DMS153 (cell line): ENCODE data around the gene TAF15.

Source experiments
- DNase-seq: peaks from one replicate; lab custom pipeline; 2025; lab: John Stamatoyannopoulos, UW

Gene TAF15

DNA sequence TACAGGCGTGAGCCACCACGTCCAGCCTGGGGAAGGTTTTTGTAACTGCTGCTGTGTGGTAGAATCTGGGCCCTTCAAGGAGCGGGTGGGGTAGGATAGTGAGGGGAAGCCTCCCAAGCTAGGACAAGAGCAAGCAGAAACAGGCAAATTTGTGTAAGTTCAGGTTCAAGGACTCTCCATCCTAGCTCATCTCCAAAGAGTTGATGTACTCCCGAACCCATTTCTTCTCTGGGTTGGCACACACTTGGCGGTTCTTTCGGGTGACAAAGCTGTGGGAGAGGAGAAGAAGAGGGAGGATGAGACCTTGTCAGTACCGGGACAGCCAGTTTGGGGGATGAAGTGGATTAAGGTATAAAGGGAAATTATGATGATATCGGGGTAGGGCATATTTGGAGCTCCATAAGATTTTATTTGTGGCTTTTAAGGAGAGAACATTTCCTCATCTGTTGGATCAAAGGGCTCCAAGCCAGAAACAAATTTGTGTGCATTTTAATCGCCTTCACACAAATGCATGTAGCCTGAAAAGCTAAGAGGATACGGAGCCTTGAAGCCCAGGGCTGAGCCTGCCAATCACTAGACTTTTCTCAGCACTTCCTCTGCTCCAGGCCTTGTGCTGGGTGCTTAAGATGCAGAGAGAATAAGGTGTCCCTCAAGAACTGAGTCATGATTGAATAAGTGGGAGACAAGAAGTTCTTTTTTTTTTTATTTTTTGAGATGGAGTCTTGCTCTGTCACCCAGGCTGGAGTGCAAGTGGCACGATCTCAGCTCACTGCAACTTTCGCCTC is 63.1 kb downstream of the TAF15 start:
- DNase-seq: no peak

GRCh38 chr17:35875072-35875799 is 66.0 kb downstream of the TAF15 start:
- DNase-seq: no peak

GRCh38 chr17:35875800-35876139 is 66.5 kb downstream of the TAF15 start:
- no peak for DNase-seq

- DNase-seq: no peak
Observed at GRCh38 chr17:35876534-35876933, 67.2 kb downstream of the TAF15 start.

GRCh38 chr17:35877345-35878029 is 68.2 kb downstream of the TAF15 start:
- no peak for DNase-seq

- DNase-seq: no peak
Observed at GRCh38 chr17:35878361-35878760, 69.1 kb downstream of the TAF15 start.

GRCh38 chr17:35879773-35880654 is 70.7 kb downstream of the TAF15 start, which contains the start of gene CCL5:
TSS of gene CCL5 (minus strand) at chr17:35880360.
- no peak for DNase-seq

GRCh38 chr17:35889241-35889640 is 80.0 kb downstream of the TAF15 start:
- no peak for DNase-seq

DNA sequence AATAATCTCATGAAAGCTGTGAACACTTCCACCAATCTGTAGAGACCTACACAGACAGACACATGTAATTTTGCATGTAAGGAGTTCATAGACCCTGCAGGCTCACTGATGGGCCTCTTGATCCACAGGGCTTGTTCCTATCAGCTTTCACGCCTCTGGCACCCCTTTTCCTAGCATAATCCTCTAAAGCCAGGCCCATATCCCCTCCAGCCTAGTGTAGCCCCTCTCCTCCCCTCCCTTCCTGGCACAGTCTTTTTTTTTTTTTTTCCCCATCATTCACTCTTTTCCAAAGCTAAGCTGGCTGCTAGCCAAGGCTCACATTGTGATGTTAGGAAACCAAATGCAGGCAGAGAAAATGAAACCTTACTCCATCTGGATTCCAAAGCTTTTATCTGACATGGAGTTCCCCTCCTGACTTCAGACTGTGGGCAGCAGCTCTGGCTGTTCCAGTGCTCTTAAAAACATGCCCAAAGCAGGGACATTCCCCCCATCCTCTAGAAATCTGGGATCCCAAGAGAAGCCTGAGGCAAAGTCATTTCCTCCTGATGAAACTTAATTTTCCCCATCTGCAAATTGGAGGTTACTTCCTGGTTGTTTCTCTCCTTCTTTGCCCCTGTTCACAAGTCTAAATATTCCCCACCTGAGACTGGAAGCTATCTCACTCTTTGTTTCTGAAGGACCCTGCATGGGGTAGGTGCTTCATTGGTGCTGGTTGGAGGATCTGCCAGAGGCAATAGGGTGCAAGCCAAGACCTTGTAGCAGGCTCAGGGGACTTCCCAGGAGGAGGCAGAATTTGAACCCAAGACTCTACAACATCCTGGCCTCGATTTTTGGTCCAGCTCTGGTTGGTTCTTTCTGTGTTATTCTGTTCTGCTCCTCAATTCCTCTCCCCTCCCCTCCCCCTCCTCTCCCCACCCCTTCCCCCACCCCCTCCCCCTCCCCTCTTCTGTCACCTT is 80.8 kb downstream of the TAF15 start:
- peak; percentile 7 for DNase-seq

DNA sequence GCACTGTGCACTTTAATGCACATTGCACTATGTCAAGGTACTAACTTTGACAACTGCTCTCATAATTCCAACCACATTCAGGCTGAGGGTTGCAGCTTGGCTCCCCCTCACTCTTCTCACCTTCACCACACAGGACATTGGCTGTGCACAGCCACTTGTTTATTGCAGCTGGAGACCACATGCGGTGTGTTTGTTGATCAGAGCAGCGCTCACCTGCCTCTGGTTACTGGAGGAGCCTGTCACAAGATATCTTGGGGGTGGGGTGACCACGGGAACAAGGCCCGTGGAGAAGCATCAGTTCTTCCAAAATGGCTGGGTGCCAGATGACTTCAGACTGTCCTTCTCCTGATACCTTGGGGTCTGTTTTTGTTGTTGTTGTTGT is 81.5 kb downstream of the TAF15 start:
- DNase-seq: peak; percentile 3

GRCh38 chr17:35891269-35891668 is 82.0 kb downstream of the TAF15 start:
- DNase-seq: no peak

DNA sequence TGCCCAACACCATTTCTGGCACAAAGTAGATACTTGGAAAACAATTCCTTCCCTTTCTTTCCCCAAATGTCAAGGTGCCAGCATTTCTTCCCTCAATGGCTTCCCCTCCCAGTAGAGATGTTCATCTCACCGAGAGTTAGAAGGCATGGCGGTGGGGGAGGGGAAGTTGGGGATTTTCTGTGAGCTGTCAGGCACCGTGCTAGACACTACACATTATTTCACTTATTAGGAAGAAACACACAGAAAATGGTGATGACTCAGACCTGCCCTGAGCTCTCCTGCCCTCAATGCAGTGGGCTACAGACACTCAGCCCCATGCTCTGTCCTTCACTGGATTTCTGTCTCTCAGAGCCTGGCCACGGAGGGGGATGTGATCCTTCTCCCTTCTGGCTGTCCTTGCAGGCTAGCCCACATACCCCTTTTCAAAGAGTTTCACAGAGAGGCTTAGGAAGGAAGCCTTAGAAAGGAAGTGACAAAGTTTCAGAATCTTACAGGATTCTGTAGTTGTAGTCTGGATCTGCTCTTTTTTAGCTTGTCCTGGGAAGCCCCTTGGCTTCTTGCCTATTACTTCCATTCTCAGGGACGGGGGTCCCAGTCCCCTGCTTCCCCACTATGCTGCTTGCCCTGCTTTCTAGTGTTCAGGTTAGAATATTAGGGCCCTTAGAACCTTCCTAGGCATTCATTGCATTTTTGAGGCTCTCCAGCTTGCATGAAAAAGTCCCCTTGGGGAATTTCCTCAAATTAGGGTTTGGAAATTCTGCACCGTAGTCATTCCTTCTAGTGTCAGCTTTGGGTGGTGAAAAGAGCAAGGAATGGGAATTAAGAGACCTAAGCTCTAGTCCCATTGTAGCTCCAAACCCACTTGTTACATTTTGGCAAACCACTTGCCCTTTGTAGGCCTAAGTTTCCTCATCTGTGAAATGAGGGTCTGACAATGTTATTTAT is 83.1 kb downstream of the TAF15 start:
- no peak for DNase-seq

DNA sequence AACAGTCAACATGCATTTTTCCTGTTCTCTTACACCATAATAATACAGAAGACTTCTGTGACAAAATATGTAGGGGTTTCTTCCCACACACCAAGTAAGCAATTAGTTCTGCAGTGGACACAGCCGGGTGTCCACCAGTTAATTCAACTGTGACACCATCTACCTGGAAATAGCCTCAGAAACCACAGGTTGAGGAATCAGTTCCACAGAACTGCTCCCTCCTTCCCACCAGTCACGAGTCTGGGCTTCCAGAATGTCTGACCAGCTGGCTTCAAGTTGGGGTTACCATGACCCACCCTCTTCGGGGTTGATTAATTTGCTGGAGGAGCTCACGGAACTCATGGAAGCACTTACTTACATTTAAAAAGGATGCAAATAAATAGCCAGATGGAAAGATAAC is 84.5 kb downstream of the TAF15 start:
- no peak for DNase-seq

GRCh38 chr17:35894206-35894605 is 84.9 kb downstream of the TAF15 start:
- no peak for DNase-seq

GRCh38 chr17:35895636-35896587 is 86.6 kb downstream of the TAF15 start:
- DNase-seq: no peak
